Suprapubic skin (tissue), 4 donors: ENCODE data around the gene ZMYND10. TPM values are rescaled to one million over a fixed set of nuclear protein-coding genes. Genes with fewer than 3 reads are reported as not detected.

Experiments
- DNase-seq, 2 donors: peaks; one replicate each; pipeline ENCODE4 v3.0.0-alpha.2; 2019; ENCODE audit warnings: low spot score in 2 of 2
- H3K27ac ChIP-seq: fragments of 200-600 bp; sonication (generic); one replicate; pipeline ENCODE4 v1.5.1; 2019
- H3K27me3 ChIP-seq: fragments of 200-600 bp; sonication (generic); one replicate; pipeline ENCODE4 v1.5.1; 2019
- H3K36me3 ChIP-seq: fragments of 200-600 bp; sonication (generic); one replicate; pipeline ENCODE4 v1.5.1; 2019
- H3K4me1 ChIP-seq: fragments of 200-600 bp; sonication (generic); one replicate; pipeline ENCODE4 v1.5.1; 2019
- H3K4me3 ChIP-seq: fragments of 200-600 bp; sonication (generic); one replicate; pipeline ENCODE4 v1.5.1; 2019; ENCODE audit warnings: mild to moderate bottlenecking
- H3K9me3 ChIP-seq: fragments of 200-600 bp; sonication (generic); one replicate; pipeline ENCODE4 v1.5.1; 2019
- EP300 ChIP-seq: sonication (generic); formaldehyde crosslinking; IDR thresholded peaks from one replicate; pipeline ENCODE4 v1.6.1; 2017; ENCODE audit warnings: antibody characterized with exemption
- POLR2A ChIP-seq, 2 donors: fragments of 450-650 bp; IDR thresholded peaks; one replicate each; pipeline ENCODE4 v1.6.1; 2017; ENCODE audit warnings: antibody characterized with exemption in 2 of 2, mild to moderate bottlenecking in 2 of 2, moderate library complexity in 2 of 2
- POLR2AphosphoS5 ChIP-seq, 3 donors: sonication (generic); formaldehyde crosslinking; IDR thresholded peaks; one replicate each; pipeline ENCODE4 v1.6.1; 2017; ENCODE audit warnings: antibody characterized with exemption in 3 of 3
- WGBS: methylation state at CpG from one replicate; pipeline ENCODE4 v1.1.5; 2018; 5-methylcytosine and 5-hydroxymethylcytosine counted together
- total RNA-seq, 4 donors: library from RNA; depleted of rRNA; stranded (reverse); fragments of >200 nt; gene quantifications; one replicate each; pipeline ENCODE4 v1.1.0, GENCODE V29; 2016
- TF ChIP-seq, protein P1 (sequence below), 2 donors: fragments of 200-600 bp in 1 of 2; fragments of 450-650 bp in 1 of 2; sonication (generic) in 1 of 2; IDR thresholded peaks; one replicate each; pipeline ENCODE4 v1.5.1; 2016 to 2019; ENCODE audit warnings: antibody characterized with exemption in 2 of 2, mild to moderate bottlenecking in 1 of 2, moderate library complexity in 1 of 2

Gene ZMYND10
- total RNA-seq, 4 donors from 2014 or later, result 1.6 to 4.7 (median 1.9) TPM; not detected in 1

DNA sequence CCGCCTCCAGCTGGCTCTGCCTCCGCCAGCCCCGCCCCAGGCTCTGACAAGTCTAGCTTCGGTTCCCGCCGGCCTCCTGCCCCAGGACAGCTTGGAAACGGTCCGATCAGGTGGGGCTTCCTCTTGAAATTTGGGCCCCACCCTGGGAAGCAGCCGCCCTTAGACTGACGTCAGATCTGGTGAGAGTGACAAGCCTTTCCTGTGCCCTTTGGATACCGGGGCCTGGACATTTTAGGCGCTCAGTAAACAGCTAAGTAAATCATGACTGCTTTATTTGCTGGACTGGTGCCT lies 45.9 kb downstream of the ZMYND10 start:
- H3K36me3 ChIP-seq, result peaks cover 9% of the 10 kb centered on the region
- H3K4me1 ChIP-seq, result peaks cover 47% of the 10 kb centered on the region
- peak overlapping the region; percentile 71 for H3K4me3 ChIP-seq
- DNase-seq, result no peak
- H3K27ac ChIP-seq, result peak overlapping the region; percentile 89
- no peaks in the 10 kb centered on the region for H3K9me3 ChIP-seq
- WGBS, result 2% methylated on average over 6 of the region's 12 CpGs
- TF ChIP-seq EP300 (no peak), POLR2AphosphoS5 (IDR thresholded peaks at IDR 0.05) (peak in 2 of 3 donors; percentile 14 to 28), POLR2A (IDR thresholded peaks at IDR 0.05) (no peak)
- TF ChIP-seq, protein P1, sequence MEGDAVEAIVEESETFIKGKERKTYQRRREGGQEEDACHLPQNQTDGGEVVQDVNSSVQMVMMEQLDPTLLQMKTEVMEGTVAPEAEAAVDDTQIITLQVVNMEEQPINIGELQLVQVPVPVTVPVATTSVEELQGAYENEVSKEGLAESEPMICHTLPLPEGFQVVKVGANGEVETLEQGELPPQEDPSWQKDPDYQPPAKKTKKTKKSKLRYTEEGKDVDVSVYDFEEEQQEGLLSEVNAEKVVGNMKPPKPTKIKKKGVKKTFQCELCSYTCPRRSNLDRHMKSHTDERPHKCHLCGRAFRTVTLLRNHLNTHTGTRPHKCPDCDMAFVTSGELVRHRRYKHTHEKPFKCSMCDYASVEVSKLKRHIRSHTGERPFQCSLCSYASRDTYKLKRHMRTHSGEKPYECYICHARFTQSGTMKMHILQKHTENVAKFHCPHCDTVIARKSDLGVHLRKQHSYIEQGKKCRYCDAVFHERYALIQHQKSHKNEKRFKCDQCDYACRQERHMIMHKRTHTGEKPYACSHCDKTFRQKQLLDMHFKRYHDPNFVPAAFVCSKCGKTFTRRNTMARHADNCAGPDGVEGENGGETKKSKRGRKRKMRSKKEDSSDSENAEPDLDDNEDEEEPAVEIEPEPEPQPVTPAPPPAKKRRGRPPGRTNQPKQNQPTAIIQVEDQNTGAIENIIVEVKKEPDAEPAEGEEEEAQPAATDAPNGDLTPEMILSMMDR (IDR thresholded peaks at IDR 0.05), result no peak
- H3K27me3 ChIP-seq, result no peaks in the 10 kb centered on the region

DNA sequence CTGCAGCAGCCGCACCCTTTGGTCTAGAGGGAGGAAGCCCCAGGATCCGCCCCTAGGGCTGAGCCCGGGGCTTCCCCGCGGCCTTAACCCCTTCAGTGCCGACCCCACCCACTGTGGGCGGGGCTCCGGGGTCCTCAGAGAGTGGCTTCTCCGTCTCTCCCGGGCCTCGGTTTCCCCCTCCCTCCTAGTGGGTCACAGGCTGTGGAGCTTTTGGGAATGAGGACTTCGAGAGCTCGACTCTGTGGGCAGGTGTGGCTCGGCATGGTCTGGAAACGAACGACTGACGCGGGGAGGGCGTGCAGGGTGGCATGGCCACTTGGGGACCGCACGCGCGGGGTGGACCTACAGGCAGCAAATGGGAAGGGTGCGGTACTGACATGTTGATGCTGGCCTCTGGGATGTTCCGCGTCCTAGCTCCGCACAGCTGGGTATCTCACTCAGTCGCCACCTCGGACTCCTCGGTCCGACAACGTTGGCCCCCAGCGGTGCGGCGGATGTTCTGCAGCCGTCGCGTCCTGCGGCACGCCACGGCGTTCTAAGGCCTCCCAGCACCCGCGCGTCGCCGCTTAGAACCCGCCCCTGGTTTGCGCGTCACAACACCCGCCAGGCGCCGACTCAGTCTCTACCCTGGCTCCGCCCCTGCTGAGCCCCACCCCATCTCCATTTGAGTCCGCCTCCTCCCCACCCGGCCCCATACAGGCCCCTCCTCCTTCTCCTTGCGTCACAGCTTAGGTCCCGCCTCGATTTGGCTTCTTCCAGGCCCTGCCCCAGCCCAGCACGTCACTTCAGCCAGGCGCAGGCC lies 46.5 kb downstream of the ZMYND10 start, which contains the start of the genes HYAL3 and NAA80:
TSS of gene HYAL3 (minus strand) at position 570 of the 802 bp plus-strand sequence. CDS start 3,803 bp downstream, outside the sequence.
TSS of gene NAA80 (minus strand) at position 570 of the 802 bp plus-strand sequence. CDS start 1,942 bp downstream, outside the sequence.
- Histone ChIP-seq H3K27ac (peak within 1 kb of the TSS; percentile 89), H3K9me3 (no peaks in the 10 kb centered on the region), H3K36me3 (peaks cover 9% of the 10 kb centered on the region), H3K27me3 (no peaks in the 10 kb centered on the region), H3K4me1 (peaks cover 47% of the 10 kb centered on the region), H3K4me3 (peak within 1 kb of the TSS; percentile 71)
- TF ChIP-seq EP300 (no peak), POLR2AphosphoS5 (IDR thresholded peaks at IDR 0.05) (peak in 2 of 3 donors; percentile 66 to 70), POLR2A (IDR thresholded peaks at IDR 0.05) (peak; percentile 42 to 54)
- TF ChIP-seq, protein P1 (IDR thresholded peaks at IDR 0.05), result peak; percentile 43 to 54
- peak; percentile 100 for DNase-seq
- WGBS, result 0% methylated on average over 40 of the region's 61 CpGs

DNA sequence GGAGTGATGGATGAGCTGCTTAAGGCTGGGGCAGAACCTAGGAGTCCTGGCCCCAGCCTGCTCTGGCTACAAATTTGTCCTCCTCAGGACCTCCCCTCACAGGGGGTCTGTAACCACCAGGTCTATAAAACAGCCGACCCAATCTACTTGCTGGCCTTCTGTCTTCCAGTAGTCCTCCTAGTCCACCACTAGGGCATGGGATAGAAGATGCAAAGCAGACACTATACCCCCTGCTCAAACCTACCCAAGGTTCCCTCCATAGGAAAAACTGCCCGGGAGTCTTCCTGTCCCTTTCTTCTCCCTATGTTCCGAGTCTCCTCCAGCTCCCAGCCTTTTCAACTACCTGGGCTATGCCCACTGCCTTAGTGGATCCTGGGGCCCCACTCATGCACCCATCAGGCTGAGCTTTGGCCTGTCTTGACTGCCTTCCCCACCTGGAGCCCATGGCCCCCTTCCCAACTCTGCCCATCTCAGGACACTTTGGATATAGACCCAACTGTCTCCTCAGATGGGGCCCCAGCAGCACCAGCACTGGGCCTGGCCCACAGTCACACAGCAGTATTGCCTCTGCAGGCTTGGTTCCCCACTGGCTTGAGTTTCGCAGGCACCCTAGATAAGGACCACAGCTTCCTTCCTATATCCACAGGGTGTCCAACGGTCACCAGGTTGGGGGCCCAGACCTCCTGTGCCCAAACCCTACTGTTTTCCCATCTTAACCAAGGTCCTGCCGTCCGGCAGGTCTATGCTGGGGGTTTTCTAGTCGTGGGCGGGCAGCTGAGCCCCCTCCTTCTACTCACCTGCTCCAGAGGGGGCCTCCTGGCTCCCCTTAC lies 47.4 kb downstream of the ZMYND10 start:
- DNase-seq, result peak in 1 of 2 donors; percentile 75
- peak overlapping the region; percentile 89 for H3K27ac ChIP-seq
- H3K27me3 ChIP-seq, result no peaks in the 10 kb centered on the region
- TF ChIP-seq, protein P1 (IDR thresholded peaks at IDR 0.05), result no peak
- no peak for TF ChIP-seq POLR2A (IDR thresholded peaks at IDR 0.05)
- no peak for TF ChIP-seq POLR2AphosphoS5 (IDR thresholded peaks at IDR 0.05)
- no peak for TF ChIP-seq EP300
- peak overlapping the region; percentile 71 for H3K4me3 ChIP-seq
- WGBS, result 45% methylated on average over 9 of the region's 9 CpGs
- peaks cover 9% of the 10 kb centered on the region for H3K36me3 ChIP-seq
- no peaks in the 10 kb centered on the region for H3K9me3 ChIP-seq
- H3K4me1 ChIP-seq, result peaks cover 42% of the 10 kb centered on the region

DNA sequence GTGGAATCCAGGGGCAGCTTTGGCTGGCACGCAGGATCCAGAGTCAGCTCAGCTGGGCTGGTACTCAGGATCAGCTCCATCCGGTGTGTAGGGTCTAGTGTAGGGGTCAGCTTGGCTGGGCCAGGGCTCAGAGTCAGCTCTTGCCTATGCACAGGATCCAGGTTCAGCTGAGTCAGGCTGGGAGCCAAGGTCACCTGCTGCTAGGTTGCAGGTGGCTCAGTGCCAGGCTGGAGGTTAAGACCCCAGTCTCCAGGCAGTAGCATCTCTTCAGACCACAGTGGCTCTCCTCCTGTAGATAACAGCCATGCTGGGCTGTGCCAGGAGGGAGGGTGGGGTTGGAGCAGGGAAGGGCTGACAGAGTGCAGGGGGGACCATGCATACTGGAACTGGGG lies 48.2 kb downstream of the ZMYND10 start:
- H3K4me1 ChIP-seq, result peaks cover 45% of the 10 kb centered on the region
- no peaks in the 10 kb centered on the region for H3K9me3 ChIP-seq
- peaks cover 9% of the 10 kb centered on the region for H3K36me3 ChIP-seq
- no peaks in the 10 kb centered on the region for H3K27me3 ChIP-seq
- H3K27ac ChIP-seq, result no peak overlapping the region
- TF ChIP-seq POLR2AphosphoS5 (IDR thresholded peaks at IDR 0.05), result no peak
- TF ChIP-seq, protein P1 (IDR thresholded peaks at IDR 0.05), result no peak
- TF ChIP-seq POLR2A (IDR thresholded peaks at IDR 0.05), result no peak
- TF ChIP-seq EP300, result no peak
- H3K4me3 ChIP-seq, result no peak overlapping the region
- no CpG with 5 or more reads among the region's 2 CpGs for WGBS
- DNase-seq, result peak in 1 of 2 donors; percentile 77
